ENCODE measurements around the gene HAPLN3.

Gene HAPLN3

DNA sequence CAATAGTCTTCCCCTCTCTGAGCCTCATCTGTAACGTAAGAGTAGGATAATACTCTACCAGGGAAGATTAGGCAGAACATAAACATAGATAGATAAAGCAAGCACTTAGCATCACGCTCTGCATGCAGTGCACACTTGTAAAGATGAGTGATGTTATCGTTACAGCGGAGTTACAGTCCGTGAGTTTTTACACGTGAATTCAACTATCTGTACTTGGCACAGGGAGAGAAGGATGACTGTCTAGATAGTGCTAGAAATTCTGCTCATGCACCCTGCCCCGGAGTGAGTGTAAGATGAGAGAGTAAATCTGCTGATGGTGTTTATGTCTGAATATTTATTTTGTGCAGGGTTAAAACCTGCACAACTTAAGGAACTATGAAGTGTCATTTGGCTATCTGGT lies 35.8 kb downstream of the HAPLN3 start:
- Histone ChIP-seq H3K27ac (ENCODE audit: low read length) (no peak overlapping the region), H3K4me1 (ENCODE audit: low read length) (peaks cover under 1% of the 10 kb centered on the region), H3K79me2 (ENCODE audit: low read length) (no peaks in the 10 kb centered on the region), H3K4me2 (ENCODE audit: low read depth, low read length) (no peak overlapping the region), H3K27me3 (replicated peaks; ENCODE audit: insufficient read depth, low read length) (peaks cover 19% of the 10 kb centered on the region), H3K36me3 (replicated peaks; ENCODE audit: insufficient read depth, low read length) (no peaks in the 10 kb centered on the region), H2AFZ (ENCODE audit: low read length) (no peak overlapping the region), H3K9me2 (replicated peaks; ENCODE audit: insufficient read depth, low read length) (no peaks in the 10 kb centered on the region), H3F3A (ENCODE audit: insufficient read depth, low read length) (no peaks in the 10 kb centered on the region), H3K9me3 (replicated peaks; ENCODE audit: insufficient read depth, low read length) (no peaks in the 10 kb centered on the region), H3K4me3 (ENCODE audit: low read length) (no peak overlapping the region), H3K9ac (ENCODE audit: low read length) (no peak overlapping the region), H4K20me1 (ENCODE audit: insufficient read depth, low read length) (no peaks in the 10 kb centered on the region)
- TF ChIP-seq, protein P1, sequence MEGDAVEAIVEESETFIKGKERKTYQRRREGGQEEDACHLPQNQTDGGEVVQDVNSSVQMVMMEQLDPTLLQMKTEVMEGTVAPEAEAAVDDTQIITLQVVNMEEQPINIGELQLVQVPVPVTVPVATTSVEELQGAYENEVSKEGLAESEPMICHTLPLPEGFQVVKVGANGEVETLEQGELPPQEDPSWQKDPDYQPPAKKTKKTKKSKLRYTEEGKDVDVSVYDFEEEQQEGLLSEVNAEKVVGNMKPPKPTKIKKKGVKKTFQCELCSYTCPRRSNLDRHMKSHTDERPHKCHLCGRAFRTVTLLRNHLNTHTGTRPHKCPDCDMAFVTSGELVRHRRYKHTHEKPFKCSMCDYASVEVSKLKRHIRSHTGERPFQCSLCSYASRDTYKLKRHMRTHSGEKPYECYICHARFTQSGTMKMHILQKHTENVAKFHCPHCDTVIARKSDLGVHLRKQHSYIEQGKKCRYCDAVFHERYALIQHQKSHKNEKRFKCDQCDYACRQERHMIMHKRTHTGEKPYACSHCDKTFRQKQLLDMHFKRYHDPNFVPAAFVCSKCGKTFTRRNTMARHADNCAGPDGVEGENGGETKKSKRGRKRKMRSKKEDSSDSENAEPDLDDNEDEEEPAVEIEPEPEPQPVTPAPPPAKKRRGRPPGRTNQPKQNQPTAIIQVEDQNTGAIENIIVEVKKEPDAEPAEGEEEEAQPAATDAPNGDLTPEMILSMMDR (IDR thresholded peaks at IDR 0.05; ENCODE audit: low read length): no peak
- no peak for TF ChIP-seq EZH2phosphoT487 (IDR thresholded peaks at IDR 0.05; ENCODE audit: low read length)
- no peak for TF ChIP-seq EZH2 (optimal IDR thresholded peaks at IDR 0.05; ENCODE audit: low read depth, low read length)
- no peak for DNase-seq

DNA sequence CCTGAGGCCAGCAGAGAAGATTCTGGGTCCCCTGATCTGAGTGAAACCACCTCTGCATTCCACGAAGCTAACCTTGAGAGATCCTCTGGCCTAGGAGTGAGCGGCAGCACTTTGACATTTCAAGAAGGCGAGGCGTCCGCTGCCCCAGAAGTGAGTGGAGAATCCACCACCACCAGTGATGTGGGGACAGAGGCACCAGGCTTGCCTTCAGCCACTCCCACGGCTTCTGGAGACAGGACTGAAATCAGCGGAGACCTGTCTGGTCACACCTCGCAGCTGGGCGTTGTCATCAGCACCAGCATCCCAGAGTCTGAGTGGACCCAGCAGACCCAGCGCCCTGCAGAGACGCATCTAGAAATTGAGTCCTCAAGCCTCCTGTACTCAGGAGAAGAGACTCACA lies 36.4 kb downstream of the HAPLN3 start:
- no peak for DNase-seq
- no peak overlapping the region for H3K4me2 ChIP-seq (ENCODE audit: low read depth, low read length)
- H3F3A ChIP-seq (ENCODE audit: insufficient read depth, low read length): no peaks in the 10 kb centered on the region
- H2AFZ ChIP-seq (ENCODE audit: low read length): no peak overlapping the region
- TF ChIP-seq EZH2 (optimal IDR thresholded peaks at IDR 0.05; ENCODE audit: low read depth, low read length) (no peak), EZH2phosphoT487 (IDR thresholded peaks at IDR 0.05; ENCODE audit: low read length) (no peak)
- TF ChIP-seq, protein P1 (IDR thresholded peaks at IDR 0.05; ENCODE audit: low read length): no peak
- no peaks in the 10 kb centered on the region; the same call in 1 of the 2 replicates for H3K4me1 ChIP-seq (ENCODE audit: low read length)
- H3K79me2 ChIP-seq (ENCODE audit: low read length): no peaks in the 10 kb centered on the region
- no peaks in the 10 kb centered on the region for H3K9me2 ChIP-seq (replicated peaks; ENCODE audit: insufficient read depth, low read length)
- H3K4me3 ChIP-seq (ENCODE audit: low read length): no peak overlapping the region
- H4K20me1 ChIP-seq (ENCODE audit: insufficient read depth, low read length): no peaks in the 10 kb centered on the region
- no peak overlapping the region for H3K27ac ChIP-seq (ENCODE audit: low read length)
- peaks cover 19% of the 10 kb centered on the region for H3K27me3 ChIP-seq (replicated peaks; ENCODE audit: insufficient read depth, low read length)
- no peaks in the 10 kb centered on the region for H3K36me3 ChIP-seq (replicated peaks; ENCODE audit: insufficient read depth, low read length)
- H3K9ac ChIP-seq (ENCODE audit: low read length): no peak overlapping the region
- H3K9me3 ChIP-seq (replicated peaks; ENCODE audit: insufficient read depth, low read length): no peaks in the 10 kb centered on the region

DNA sequence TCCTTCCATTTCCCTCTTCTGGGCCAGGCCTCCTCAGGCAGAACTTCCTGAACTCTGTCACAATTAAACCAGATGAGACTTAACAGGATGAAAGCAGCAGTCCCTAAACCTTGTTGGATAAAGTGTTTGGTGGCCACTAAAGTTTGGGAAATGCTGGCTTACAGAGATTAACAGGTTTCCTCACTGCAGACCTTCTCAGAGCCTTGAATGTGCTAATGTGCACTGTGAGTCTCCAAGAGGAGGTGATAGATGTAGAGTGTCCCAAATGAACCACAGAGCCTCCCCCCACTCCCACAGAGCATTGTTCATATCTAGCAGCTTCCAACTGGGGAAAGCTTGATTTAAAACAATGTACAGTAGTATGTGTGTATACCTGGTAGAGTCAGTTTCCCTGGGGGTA lies 42.9 kb downstream of the HAPLN3 start:
- Histone ChIP-seq H4K20me1 (ENCODE audit: insufficient read depth, low read length) (no peaks in the 10 kb centered on the region), H3K27ac (ENCODE audit: low read length) (no peak overlapping the region), H3K4me2 (ENCODE audit: low read depth, low read length) (no peak overlapping the region), H3K9me3 (replicated peaks; ENCODE audit: insufficient read depth, low read length) (no peaks in the 10 kb centered on the region), H3F3A (ENCODE audit: insufficient read depth, low read length) (no peaks in the 10 kb centered on the region), H2AFZ (ENCODE audit: low read length) (no peak overlapping the region), H3K4me3 (ENCODE audit: low read length) (no peak overlapping the region), H3K79me2 (ENCODE audit: low read length) (no peaks in the 10 kb centered on the region), H3K36me3 (replicated peaks; ENCODE audit: insufficient read depth, low read length) (no peaks in the 10 kb centered on the region), H3K9ac (ENCODE audit: low read length) (no peak overlapping the region), H3K4me1 (ENCODE audit: low read length) (no peaks in the 10 kb centered on the region), H3K27me3 (replicated peaks; ENCODE audit: insufficient read depth, low read length) (peaks cover 13% of the 10 kb centered on the region), H3K9me2 (replicated peaks; ENCODE audit: insufficient read depth, low read length) (no peaks in the 10 kb centered on the region)
- DNase-seq: no peak
- TF ChIP-seq, protein P1 (IDR thresholded peaks at IDR 0.05; ENCODE audit: low read length): no peak
- TF ChIP-seq EZH2phosphoT487 (IDR thresholded peaks at IDR 0.05; ENCODE audit: low read length): no peak
- no peak for TF ChIP-seq EZH2 (optimal IDR thresholded peaks at IDR 0.05; ENCODE audit: low read depth, low read length)

All from MM.1S (cell line).